HepG2 (cell line): ENCODE data around the gene COLEC12. TPM values are rescaled to one million over a fixed set of nuclear protein-coding genes. Genes with fewer than 3 reads are reported as not detected.
A peak's percentile ranks its signal among the peaks of the same experiment; 100 is the strongest.

ENCODE experiments used
- ATAC-seq: fragments of 200-7000 bp; cut with Tn5 transposase; 3 replicates; pipeline ENCODE4 v1.9.1; 2020; ENCODE audit warnings: mild to moderate bottlenecking, moderate library complexity
- BruUV-seq: library from RNA; stranded (reverse); fragments of 400-500 nt; replicated peaks from 2 replicates; lab custom pipeline; 2021; lab: Mats Ljungman, UMichigan
- CTCF ChIA-PET: fragments of 300-600 bp; formaldehyde crosslinking; extraction: SDS; loops from one replicate; lab custom pipeline; 2021; ENCODE audit warnings: low total read pairs, inconsistent platforms, low intra/inter-chr PET ratio; lab: Yijun Ruan, JAX
- POLR2A ChIA-PET: fragments of 350-600 bp; sonication (Branson Sonifier 250); formaldehyde crosslinking; loops from one replicate; lab custom pipeline; 2020; ENCODE audit warnings: antibody characterized with exemption, inconsistent platforms; lab: Yijun Ruan, JAX
- DNase-seq: peaks from one replicate; pipeline ENCODE4 v3.0.0-alpha.2; 2015; ENCODE audit warnings: low spot score
- FAIRE-seq: peaks from 3 replicates; lab custom pipeline; 2011; peaks lifted over from hg19 to GRCh38; lab: Jason Lieb, UNC
- H2AFZ ChIP-seq: one replicate; pipeline ENCODE4 v1.6.1; 2011; ENCODE audit warnings: low read length, inconsistent platforms
- H3K27ac ChIP-seq: fragments of 300-600 bp; 3 replicates; pipeline ENCODE4 v1.8.0; 2011; ENCODE audit warnings: mixed run types, mild to moderate bottlenecking, mixed read lengths, low read length, inconsistent platforms; ENCODE audit not compliant: insufficient read depth; ENCODE audit errors: extremely low read length
- H3K27me3 ChIP-seq, 2 experiments: fragments of 200-600 bp in 1 of 2; 2 replicates in 1 of 2; 3 replicates in 1 of 2; pipeline versions ENCODE4 v1.6.0 to v1.8.0; 2011; ENCODE audit warnings: low read length in 2 of 2, mild to moderate bottlenecking in 2 of 2, moderate library complexity in 2 of 2, inconsistent platforms in 1 of 2; ENCODE audit not compliant: insufficient read depth in 2 of 2, control insufficient read depth in 1 of 2
- H3K36me3 ChIP-seq, 2 experiments: fragments of 200-600 bp in 1 of 2; replicated peaks in 1 of 2; 2 replicates in 1 of 2; 3 replicates in 1 of 2; pipeline versions ENCODE4 v1.5.1 to v1.8.0; 2011; ENCODE audit warnings: low read length in 2 of 2, inconsistent platforms in 1 of 2; ENCODE audit not compliant: insufficient read depth in 2 of 2, control insufficient read depth in 1 of 2
- H3K4me1 ChIP-seq: 2 replicates; pipeline ENCODE4 v1.5.1; 2012; ENCODE audit warnings: low read length, inconsistent platforms; ENCODE audit not compliant: insufficient read depth
- H3K4me2 ChIP-seq: 2 replicates; pipeline ENCODE4 v1.6.0; 2011; ENCODE audit warnings: low read depth, low read length, inconsistent platforms
- H3K4me3 ChIP-seq, 3 experiments: fragments of 200-600 bp in 1 of 3; sonication (generic), shearing (Covaris generic) in 1 of 3; replicated peaks in 1 of 3; 2 replicates each; pipeline ENCODE4 v1.5.1; 2011 to 2016; ENCODE audit warnings: low read length in 3 of 3, inconsistent platforms in 2 of 3, low read depth in 2 of 3, mild to moderate bottlenecking in 2 of 3, control low read depth in 1 of 3, mixed read lengths in 1 of 3; ENCODE audit not compliant: insufficient read depth in 1 of 3
- H3K79me2 ChIP-seq: one replicate; pipeline ENCODE4 v1.6.1; 2011; ENCODE audit warnings: low read length, inconsistent platforms; ENCODE audit not compliant: insufficient read depth
- H3K9ac ChIP-seq: 2 replicates; pipeline ENCODE4 v1.6.0; 2011; ENCODE audit warnings: mild to moderate bottlenecking, low read depth, low read length, inconsistent platforms; ENCODE audit not compliant: insufficient read depth
- H3K9me3 ChIP-seq: 2 replicates; pipeline ENCODE4 v1.5.1; 2012; ENCODE audit warnings: mild to moderate bottlenecking, low read length
- H4K20me1 ChIP-seq: 2 replicates; pipeline ENCODE4 v1.6.0; 2011; ENCODE audit warnings: inconsistent platforms, mild to moderate bottlenecking, low read length, moderate library complexity; ENCODE audit not compliant: insufficient read depth
- HNF4G ChIP-seq, 2 experiments: sonication (generic) in 1 of 2; formaldehyde crosslinking in 1 of 2; IDR thresholded peaks; 2 replicates each; pipeline versions ENCODE4 v1.4.0 to v1.6.1; 2011 to 2020; ENCODE audit warnings: borderline replicate concordance in 2 of 2, low read depth in 2 of 2, mild to moderate bottlenecking in 2 of 2, low read length in 1 of 2, missing genetic modification reagents in 1 of 2, moderate library complexity in 1 of 2
- RORA ChIP-seq: sonication (generic); formaldehyde crosslinking; IDR thresholded peaks from 2 replicates; pipeline ENCODE4 v1.5.0; 2020; ENCODE audit warnings: mild to moderate bottlenecking, missing genetic modification reagents, moderate library complexity
- SP2 ChIP-seq: sonication (generic); formaldehyde crosslinking; IDR thresholded peaks from 2 replicates; pipeline ENCODE4 v1.5.1; 2020; ENCODE audit warnings: mild to moderate bottlenecking, missing genetic modification reagents
- ZBTB3 ChIP-seq: sonication (generic); formaldehyde crosslinking; IDR thresholded peaks from 2 replicates; pipeline ENCODE4 v1.4.0; 2020; ENCODE audit warnings: low read depth, mild to moderate bottlenecking, moderate library complexity, missing genetic modification reagents, borderline replicate concordance
- ZFX ChIP-seq: sonication (generic); formaldehyde crosslinking; IDR thresholded peaks from 2 replicates; pipeline ENCODE4 v1.4.0; 2020; ENCODE audit warnings: mild to moderate bottlenecking, low read depth, missing genetic modification reagents, moderate library complexity
- ZNF232 ChIP-seq: sonication (generic); formaldehyde crosslinking; IDR thresholded peaks from 2 replicates; pipeline ENCODE4 v1.4.0; 2020; ENCODE audit warnings: missing genetic modification reagents, borderline replicate concordance
- ZNF543 ChIP-seq: sonication (generic); formaldehyde crosslinking; IDR thresholded peaks from 2 replicates; pipeline ENCODE4 v1.4.0; 2020; ENCODE audit warnings: mild to moderate bottlenecking, missing genetic modification reagents
- ZNF687 ChIP-seq: sonication (generic); formaldehyde crosslinking; IDR thresholded peaks from 2 replicates; pipeline ENCODE4 v1.5.1; 2020; ENCODE audit warnings: mild to moderate bottlenecking, missing genetic modification reagents, moderate library complexity
- WGBS: methylation state at CpG from one replicate; pipeline ENCODE4 v1.1.6; 2017; ENCODE audit warnings: low lambda C conversion rate; 5-methylcytosine and 5-hydroxymethylcytosine counted together
- in situ Hi-C: cut with HindIII; loops from 2 replicates; pipeline ENCODE4 v1.10.0; 2017; ENCODE audit warnings: low pct_unique_long_range_greater_than_20kb; ENCODE audit not compliant: extremely low pct_ligation_motif_present
- intact Hi-C: fragments of 100-400 bp; cut with micrococcal nuclease; formaldehyde crosslinking; loops from one replicate; pipeline ENCODE4 v1.10.0; 2022; ENCODE audit not compliant: unreplicated experiment
- polyA plus RNA-seq, 8 experiments: library from polyadenylated mRNA; depleted of rRNA in 3 of 8; stranded (reverse) in 7 of 8; unstranded in 1 of 8; fragments of >200 nt; fragmentation: Illumina TruSeq in 4 of 8; extraction: Trizol in 4 of 8; gene quantifications; 2 replicates each; pipeline versions ENCODE4 v1.2.1 to v1.2.3, GENCODE V29; 2011 to 2016; ENCODE audit warnings: low read depth in 4 of 8, missing spikeins in 1 of 8, mixed read lengths in 1 of 8; ENCODE audit not compliant: insufficient read depth in 1 of 8
- total RNA-seq, 5 experiments: library from RNA; depleted of rRNA; stranded (reverse); fragments of >200 nt; fragmentation: Illumina TruSeq; extraction: Trizol; gene quantifications; 2 replicates each; pipeline ENCODE4 v1.2.3, GENCODE V29; 2016; ENCODE audit warnings: low read depth in 1 of 5

Gene COLEC12
- total and polyA plus RNA-seq, 2 of the 13 experiments (the other 11 are each of a cell fraction or from before 2014, with no cell fraction given) = 0.02 to 0.11 TPM

GRCh38 chr18:523561-523960 lies 23.1 kb upstream of the COLEC12 start (continued):
- TF ChIP-seq ZNF232 (CRISPR knock-in tag) = no peak
- no peak for TF ChIP-seq HNF4G (IDR thresholded peaks at IDR 0.05; ENCODE audit: borderline replicate concordance, low read depth, low read length)
- no peak for TF ChIP-seq HNF4G (CRISPR knock-in tag; IDR thresholded peaks at IDR 0.05; ENCODE audit: borderline replicate concordance, low read depth)
- TF ChIP-seq ZBTB3 (CRISPR knock-in tag) = no peak
- no peak for TF ChIP-seq ZFX (CRISPR knock-in tag)
- TF ChIP-seq RORA (CRISPR knock-in tag) = no peak
- no peak for TF ChIP-seq SP2 (CRISPR knock-in tag)
- TF ChIP-seq, all 625 proteins: peak for 0

- Histone ChIP-seq H3K9ac (no peak overlapping the region), H3K36me3 (no peaks in the 10 kb centered on the region), H3K4me3 (no peak overlapping the region), H4K20me1 (no peaks in the 10 kb centered on the region), H3K4me2 (no peak overlapping the region), H3K9me3 (no peaks in the 10 kb centered on the region), H3K27me3 (no peaks in the 10 kb centered on the region), H3K4me1 (peaks cover under 1% of the 10 kb centered on the region; the same call in 1 of the 2 replicates), H2AFZ (no peak overlapping the region), H3K27ac (no peak overlapping the region), H3K79me2 (no peaks in the 10 kb centered on the region)
- POLR2A ChIA-PET = no interaction called here
- DNase-seq (no peak), FAIRE-seq (no peak), ATAC-seq (peak; percentile 55; the same call in 2 of the 3 replicates)
- CTCF ChIA-PET = no interaction called here
- in situ Hi-C loops (no loop called here), intact Hi-C loops (no loop called here)
- 36% methylated on average over 10 of the region's 11 CpGs for WGBS
- no TSS peak for BruUV-seq
- TF ChIP-seq ZNF543 (CRISPR knock-in tag) (no peak), ZNF687 (CRISPR knock-in tag) (0 out of 2 replicates have a peak, but pooled peaks have one; percentile 12)
Measured at GRCh38 chr18:519019-519879, 18.7 kb upstream of the COLEC12 start.
